SH-SY5Y (cell line): Measurements from ENCODE around the gene GDA.

Experiments
- GATA2 ChIP-seq: IDR thresholded peaks from 2 replicates; pipeline ENCODE4 v1.6.1; 2011; ENCODE audit warnings: mild to moderate bottlenecking, low read depth, low read length
- GATA3 ChIP-seq: IDR thresholded peaks from 2 replicates; pipeline ENCODE4 v1.6.1; 2011; ENCODE audit warnings: low read depth, mild to moderate bottlenecking, low read length, moderate library complexity

DNA sequence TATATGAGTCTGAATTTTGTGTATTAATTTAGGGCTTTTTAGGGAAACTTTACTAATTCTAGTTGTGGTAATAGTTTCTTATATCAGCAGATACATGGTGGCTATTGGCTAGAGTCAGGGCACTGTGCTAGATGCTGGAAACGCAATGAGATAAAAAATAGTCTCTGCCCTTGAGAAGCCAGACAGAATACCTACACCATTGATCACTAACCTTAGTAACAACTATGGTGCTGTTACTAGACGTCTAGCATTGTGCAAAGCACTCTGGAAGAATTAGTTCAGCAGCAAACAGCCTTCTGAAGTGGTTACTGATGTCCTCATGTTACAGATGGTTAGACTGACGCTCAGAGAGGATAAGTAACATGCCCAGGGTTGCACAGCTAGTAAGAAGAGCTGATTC is 61.8 kb downstream of the GDA start:
- TF ChIP-seq GATA2 (no peak), GATA3 (no peak)
